OCI-LY7 (cell line): Measurements from ENCODE around the gene IBTK. TPM values are rescaled to one million over a fixed set of nuclear protein-coding genes. Genes with fewer than 3 reads are reported as not detected.

Experiments
- BruUV-seq: library from RNA; stranded (reverse); fragments of 400-500 nt; replicated peaks from 2 replicates; lab custom pipeline; 2021; lab: Mats Ljungman, UMichigan
- CTCF ChIA-PET: fragments of 300-600 bp; sonication (Branson Sonifier 250); formaldehyde crosslinking; loops from one replicate; lab custom pipeline; 2022; ENCODE audit warnings: antibody characterized with exemption; ENCODE audit not compliant: unreplicated experiment; lab: Charles Lee
- POLR2A ChIA-PET: fragments of 300-600 bp; sonication (Branson Sonifier 250); formaldehyde crosslinking; loops from one replicate; lab custom pipeline; 2022; ENCODE audit warnings: antibody characterized with exemption; lab: Charles Lee
- DNase-seq: peaks from one replicate; pipeline ENCODE4 v3.0.0-alpha.2; 2015; ENCODE audit warnings: low spot score
- H2AFZ ChIP-seq: fragments of 200-600 bp; sonication (generic), shearing (Covaris generic); 2 replicates; pipeline ENCODE4 v1.6.1; 2014; ENCODE audit warnings: mild to moderate bottlenecking, antibody characterized with exemption, low read length, moderate library complexity
- H3K27ac ChIP-seq: fragments of 200-600 bp; sonication (generic); 2 replicates; pipeline ENCODE4 v1.5.1; 2014; ENCODE audit warnings: mixed run types, low read depth, mild to moderate bottlenecking, moderate library complexity, low read length, inconsistent platforms; ENCODE audit not compliant: poor library complexity, severe bottlenecking
- H3K36me3 ChIP-seq: fragments of 200-600 bp; sonication (generic); 2 replicates; pipeline ENCODE4 v1.6.1; 2014; ENCODE audit warnings: mild to moderate bottlenecking, antibody characterized with exemption, low read length, moderate library complexity, mixed read lengths; ENCODE audit not compliant: insufficient read depth
- H3K4me1 ChIP-seq: fragments of 200-600 bp; sonication (generic); 2 replicates; pipeline ENCODE4 v1.5.1; 2014; ENCODE audit warnings: mild to moderate bottlenecking, low read length; ENCODE audit not compliant: insufficient read depth, poor library complexity, severe bottlenecking
- H3K4me2 ChIP-seq: fragments of 200-600 bp; sonication (generic); 2 replicates; pipeline ENCODE4 v1.6.1; 2014; ENCODE audit warnings: mild to moderate bottlenecking, low read length
- H3K4me3 ChIP-seq: fragments of 200-600 bp; sonication (generic); 2 replicates; pipeline ENCODE4 v1.5.1; 2014; ENCODE audit warnings: mild to moderate bottlenecking, low read depth, low read length; ENCODE audit not compliant: poor library complexity, severe bottlenecking
- H3K79me2 ChIP-seq: fragments of 200-600 bp; sonication (generic); 2 replicates; pipeline ENCODE4 v1.6.1; 2016; ENCODE audit warnings: low read depth, mild to moderate bottlenecking, low read length, moderate library complexity, mixed read lengths; ENCODE audit not compliant: insufficient read depth
- H3K9me2 ChIP-seq: fragments of 200-600 bp; sonication (generic); 2 replicates; pipeline ENCODE4 v1.6.1; 2016; ENCODE audit warnings: mild to moderate bottlenecking, low read length, mixed read lengths; ENCODE audit not compliant: insufficient read depth
- H3K9me3 ChIP-seq: fragments of 200-600 bp; sonication (generic); 2 replicates; pipeline ENCODE4 v1.6.1; 2014; ENCODE audit warnings: mild to moderate bottlenecking, mixed run types, low read length, mixed read lengths
- H4K20me1 ChIP-seq: fragments of 200-600 bp; sonication (generic); 2 replicates; pipeline ENCODE4 v1.6.1; 2014; ENCODE audit warnings: mild to moderate bottlenecking, antibody characterized with exemption, low read length, moderate library complexity, mixed read lengths; ENCODE audit not compliant: insufficient read depth
- CTCF ChIP-seq: fragments of 200-600 bp; sonication (generic); conservative IDR thresholded peaks from 2 replicates; pipeline ENCODE4 v1.5.1; 2014; ENCODE audit warnings: mild to moderate bottlenecking, antibody characterized with exemption, low read length, moderate library complexity, mixed read lengths
- EZH2phosphoT487 ChIP-seq: fragments of 200-600 bp; sonication (generic); IDR thresholded peaks from 2 replicates; pipeline ENCODE4 v1.6.1; 2018; ENCODE audit warnings: low read depth, borderline replicate concordance, mild to moderate bottlenecking, mixed run types, antibody characterized with exemption, low read length, moderate library complexity, mixed read lengths
- intact Hi-C: fragments of 100-400 bp; cut with micrococcal nuclease; formaldehyde crosslinking; loops from one replicate; pipeline ENCODE4 v1.10.0; 2022; ENCODE audit not compliant: unreplicated experiment
- total RNA-seq, 2 experiments: library from RNA; depleted of rRNA in 1 of 2; stranded (reverse); fragments of >200 nt in 1 of 2; shearing (Covaris generic) in 1 of 2; gene quantifications; 2 replicates each; pipeline ENCODE4 v1.2.3, GENCODE V29; 2014 to 2022

The IBTK gene
- total RNA-seq, 2 experiments from 2014 or later, result 18.6 to 31.0 TPM

- no peak for DNase-seq
- BruUV-seq, result no TSS peak
- H3K9me2 ChIP-seq, result no peaks in the 10 kb centered on the region
- CTCF ChIA-PET, result interaction anchor here (0.5 kb wide), 1 partner anchor 51 kb away, joined by 4 read pairs; no protein-coding TSS in a partner anchor
- no peaks in the 10 kb centered on the region for H3K79me2 ChIP-seq
- no peaks in the 10 kb centered on the region for H3K4me1 ChIP-seq
- no peaks in the 10 kb centered on the region for H3K9me3 ChIP-seq
- H3K36me3 ChIP-seq, result peaks cover 82% of the 10 kb centered on the region
- no peak overlapping the region for H3K4me3 ChIP-seq
- H2AFZ ChIP-seq, result no peak overlapping the region
- H4K20me1 ChIP-seq, result no peaks in the 10 kb centered on the region
- H3K27ac ChIP-seq, result no peak overlapping the region
- intact Hi-C loops, result loop anchor here (5.0 kb wide), 1 partner anchor 33 kb away; no protein-coding TSS in a partner anchor
- TF ChIP-seq CTCF (no peak), EZH2phosphoT487 (no peak)
- POLR2A ChIA-PET, result no interaction called here
- no peak overlapping the region for H3K4me2 ChIP-seq
Observed at GRCh38 chr6:82220167-82220566, 27.4 kb downstream of the IBTK start.

GRCh38 chr6:82217018-82217586 is 30.4 kb downstream of the IBTK start:
- Histone ChIP-seq H3K9me3 (no peaks in the 10 kb centered on the region), H2AFZ (no peak overlapping the region), H3K4me1 (no peaks in the 10 kb centered on the region), H3K36me3 (peaks cover 84% of the 10 kb centered on the region), H3K27ac (no peak overlapping the region), H3K4me2 (no peak overlapping the region), H3K4me3 (no peak overlapping the region), H3K79me2 (no peaks in the 10 kb centered on the region), H4K20me1 (no peaks in the 10 kb centered on the region), H3K9me2 (no peaks in the 10 kb centered on the region)
- TF ChIP-seq CTCF (no peak), EZH2phosphoT487 (no peak)
- no peak for DNase-seq
- intact Hi-C loops, result no loop called here
- BruUV-seq, result no TSS peak
- ChIA-PET POLR2A (no interaction called here), CTCF (no interaction called here)

- Histone ChIP-seq H3K9me3 (no peaks in the 10 kb centered on the region), H2AFZ (no peak overlapping the region), H4K20me1 (no peaks in the 10 kb centered on the region), H3K9me2 (no peaks in the 10 kb centered on the region), H3K27ac (no peak overlapping the region), H3K4me1 (no peaks in the 10 kb centered on the region), H3K4me3 (no peak overlapping the region), H3K79me2 (no peaks in the 10 kb centered on the region), H3K36me3 (peaks cover 83% of the 10 kb centered on the region), H3K4me2 (no peak overlapping the region)
- POLR2A ChIA-PET, result interaction anchor here (0.7 kb wide), 1 partner anchor 43 kb away, joined by 3 read pairs; no protein-coding TSS in a partner anchor
- TF ChIP-seq CTCF, result no peak
- TF ChIP-seq EZH2phosphoT487, result no peak
- no TSS peak for BruUV-seq
- CTCF ChIA-PET, result no interaction called here
- DNase-seq, result no peak
- intact Hi-C loops, result no loop called here
Observed at GRCh38 chr6:82216549-82216948, 31.0 kb downstream of the IBTK start.
